NT2/D1 (cell line): ENCODE measurements around the gene TMEM175.
"Not testable (repeated sequence)": the region's sequence is repeated elsewhere in the genome, so short reads cannot be mapped to it uniquely, and the experiment has no call there.

Experiments
- DNase-seq: peaks from one replicate; pipeline ENCODE4 v3.0.0-alpha.2; 2011; ENCODE audit warnings: low read depth, low spot score
- H3K27me3 ChIP-seq: 2 replicates; pipeline ENCODE4 v1.6.0; 2011; ENCODE audit warnings: mild to moderate bottlenecking; ENCODE audit not compliant: insufficient read length, insufficient read depth
- H3K36me3 ChIP-seq: 2 replicates; pipeline ENCODE4 v1.6.1; 2011; ENCODE audit warnings: mild to moderate bottlenecking, low read length, mixed read lengths; ENCODE audit not compliant: insufficient read depth, insufficient read length
- H3K4me1 ChIP-seq: 2 replicates; pipeline ENCODE4 v1.5.1; 2011; ENCODE audit not compliant: insufficient read depth, insufficient read length
- H3K4me3 ChIP-seq: 2 replicates; pipeline ENCODE4 v1.5.1; 2011; ENCODE audit warnings: low read depth; ENCODE audit not compliant: insufficient read length
- H3K9ac ChIP-seq: 2 replicates; pipeline ENCODE4 v1.6.0; 2011; ENCODE audit warnings: low read depth; ENCODE audit not compliant: insufficient read length
- H3K9me3 ChIP-seq: 2 replicates; pipeline ENCODE4 v1.5.1; 2011; ENCODE audit warnings: mild to moderate bottlenecking, low read length; ENCODE audit not compliant: insufficient read depth
- SUZ12 ChIP-seq: IDR thresholded peaks from 2 replicates; pipeline ENCODE4 v1.6.1; 2011; ENCODE audit not compliant: insufficient read length, insufficient read depth; ENCODE audit errors: extremely low read depth
- YY1 ChIP-seq: IDR thresholded peaks from 2 replicates; pipeline ENCODE4 v1.6.1; 2011; ENCODE audit not compliant: insufficient read length, insufficient read depth
- ZNF274 ChIP-seq: IDR thresholded peaks from 2 replicates; pipeline ENCODE4 v1.6.1; 2011; ENCODE audit warnings: mild to moderate bottlenecking, low read depth, low read length

Gene TMEM175

GRCh38 chr4:921830-922331 lies 10.4 kb upstream of the TMEM175 start:
- H3K4me3 ChIP-seq = no peak overlapping the region
- H3K36me3 ChIP-seq = peaks cover 18% of the 10 kb centered on the region
- no peak for DNase-seq
- H3K4me1 ChIP-seq = peaks cover 5% of the 10 kb centered on the region
- H3K9ac ChIP-seq = no peak overlapping the region
- no peaks in the 10 kb centered on the region for H3K27me3 ChIP-seq
- TF ChIP-seq ZNF274 (no peak), SUZ12 (no peak), YY1 (no peak)
- H3K9me3 ChIP-seq = peaks cover 11% of the 10 kb centered on the region; the same call in 1 of the 2 replicates

- Histone ChIP-seq H3K9me3 (no peaks in the 10 kb centered on the region), H3K4me1 (peaks cover 5% of the 10 kb centered on the region), H3K4me3 (no peak overlapping the region), H3K27me3 (no peaks in the 10 kb centered on the region), H3K36me3 (peaks cover 24% of the 10 kb centered on the region), H3K9ac (no peak overlapping the region)
- TF ChIP-seq YY1 (no peak), SUZ12 (no peak), ZNF274 (no peak)
- DNase-seq = no peak
Measured at GRCh38 chr4:924107-925096, 7.9 kb upstream of the TMEM175 start.

GRCh38 chr4:925171-925570 lies 7.1 kb upstream of the TMEM175 start:
- no peak overlapping the region for H3K4me3 ChIP-seq
- no peak overlapping the region for H3K9ac ChIP-seq
- H3K9me3 ChIP-seq = no peaks in the 10 kb centered on the region
- DNase-seq = no peak
- TF ChIP-seq YY1 (no peak), ZNF274 (no peak), SUZ12 (no peak)
- peaks cover 5% of the 10 kb centered on the region for H3K4me1 ChIP-seq
- peaks cover 24% of the 10 kb centered on the region for H3K36me3 ChIP-seq
- no peaks in the 10 kb centered on the region for H3K27me3 ChIP-seq

DNA sequence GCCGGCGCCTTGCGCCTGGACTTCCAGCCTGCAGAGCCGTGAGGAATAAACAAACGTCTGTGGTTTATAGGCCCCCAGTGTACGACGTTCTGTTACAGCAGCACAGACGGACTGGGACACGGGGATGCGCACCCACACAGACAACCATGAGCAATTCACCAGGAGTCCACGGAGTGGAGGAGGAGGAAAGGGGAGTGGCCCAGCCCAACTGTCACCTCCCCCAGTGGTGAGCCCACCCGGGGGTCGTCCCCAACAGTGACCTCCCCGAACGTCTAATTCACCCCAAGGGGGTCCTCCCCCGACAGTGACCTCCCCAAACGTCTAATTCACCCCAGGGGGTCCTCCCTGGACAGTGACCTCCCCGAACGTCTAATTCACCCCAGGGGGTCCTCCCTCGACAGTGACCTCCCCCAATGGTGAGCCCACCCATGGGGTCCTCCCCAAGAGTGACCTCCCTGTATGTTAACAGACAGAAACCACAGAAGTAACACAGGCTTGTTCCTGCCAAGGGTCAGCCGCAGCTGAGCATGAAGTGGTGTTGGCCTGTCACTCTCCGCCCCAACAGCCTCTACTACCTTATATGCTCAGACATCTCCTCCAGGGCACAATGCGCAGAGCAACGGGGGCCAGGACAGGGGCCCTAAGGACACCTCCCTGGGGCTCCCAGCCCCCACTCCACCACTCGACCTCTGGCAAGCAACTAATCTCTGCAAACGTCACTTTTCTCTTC lies 6.3 kb upstream of the TMEM175 start:
- Histone ChIP-seq H3K4me1 (peaks cover 5% of the 10 kb centered on the region), H3K27me3 (no peaks in the 10 kb centered on the region), H3K4me3 (no peak overlapping the region), H3K9ac (no peak overlapping the region), H3K36me3 (peaks cover 26% of the 10 kb centered on the region), H3K9me3 (no peaks in the 10 kb centered on the region)
- DNase-seq = no peak
- TF ChIP-seq ZNF274 = no peak
- no peak for TF ChIP-seq SUZ12

- Histone ChIP-seq H3K4me1 (peaks cover 5% of the 10 kb centered on the region), H3K36me3 (peaks cover 28% of the 10 kb centered on the region), H3K9me3 (no peaks in the 10 kb centered on the region), H3K27me3 (no peaks in the 10 kb centered on the region), H3K4me3 (no peak overlapping the region), H3K9ac (no peak overlapping the region)
- TF ChIP-seq SUZ12 (no peak), ZNF274 (no peak), YY1 (no peak)
- DNase-seq = no peak
Measured at GRCh38 chr4:926538-926937, 5.7 kb upstream of the TMEM175 start.

GRCh38 chr4:927566-927965 lies 4.7 kb upstream of the TMEM175 start:
- H3K27me3 ChIP-seq, H3K9ac ChIP-seq, H3K4me1 ChIP-seq, DNase-seq, H3K4me3 ChIP-seq, H3K9me3 ChIP-seq: not testable (repeated sequence)
- H3K36me3 ChIP-seq = peaks cover 26% of the 10 kb centered on the region
